Vagina (tissue), 2 donors: Measurements from ENCODE around the gene DDB1. TPM values are rescaled to one million over a fixed set of nuclear protein-coding genes. Genes with fewer than 3 reads are reported as not detected.

Source experiments
- DNase-seq, 2 donors: peaks; one replicate each; pipeline ENCODE4 v3.0.0-alpha.2; 2017; ENCODE audit errors: extremely low spot score in 2 of 2
- H3K27ac ChIP-seq: fragments of 200-600 bp; sonication (generic); one replicate; pipeline ENCODE4 v1.5.1; 2019
- H3K27me3 ChIP-seq: fragments of 200-600 bp; sonication (generic); one replicate; pipeline ENCODE4 v1.5.1; 2019
- H3K36me3 ChIP-seq, 2 donors: fragments of 200-600 bp; sonication (generic); one replicate each; pipeline ENCODE4 v1.5.1; 2017 to 2019
- H3K4me1 ChIP-seq: fragments of 200-600 bp; sonication (generic); one replicate; pipeline ENCODE4 v1.5.1; 2019
- H3K4me3 ChIP-seq, 2 donors: fragments of 200-600 bp; sonication (generic); 1 replicate in 1 of 2; 2 replicates in 1 of 2; pipeline ENCODE4 v1.5.1; 2016 to 2019
- H3K9me3 ChIP-seq: fragments of 200-600 bp; sonication (generic); one replicate; pipeline ENCODE4 v1.5.1; 2019
- POLR2A ChIP-seq, 2 donors: fragments of 450-650 bp; IDR thresholded peaks; one replicate each; pipeline ENCODE4 v1.6.1; 2017; ENCODE audit warnings: antibody characterized with exemption in 2 of 2, mild to moderate bottlenecking in 2 of 2, moderate library complexity in 2 of 2
- POLR2AphosphoS5 ChIP-seq, 2 donors: sonication (generic); formaldehyde crosslinking; IDR thresholded peaks; one replicate each; pipeline ENCODE4 v1.9.0; 2017; ENCODE audit warnings: antibody characterized with exemption in 2 of 2, mild to moderate bottlenecking in 2 of 2, low read depth in 1 of 2; ENCODE audit not compliant: insufficient read depth in 1 of 2
- intact Hi-C: fragments of 100-400 bp; cut with DNase I; formaldehyde crosslinking; loops from one replicate; pipeline ENCODE4 v1.15.1; 2023
- total RNA-seq: library from RNA; depleted of rRNA; stranded (reverse); fragments of >200 nt; gene quantifications from one replicate; pipeline ENCODE4 v1.2.3, GENCODE V29; 2016
- TF ChIP-seq, protein P1 (sequence below), 3 experiments: fragments of 450-650 bp in 2 of 3; fragments of 200-600 bp in 1 of 3; sonication (generic) in 1 of 3; IDR thresholded peaks; one replicate each; pipeline ENCODE4 v1.5.1; 2017 to 2019; ENCODE audit warnings: antibody characterized with exemption in 3 of 3, mild to moderate bottlenecking in 2 of 3, moderate library complexity in 2 of 3

The DDB1 gene
- total RNA-seq, 1 donor from 2014 or later = 132 TPM

DNA sequence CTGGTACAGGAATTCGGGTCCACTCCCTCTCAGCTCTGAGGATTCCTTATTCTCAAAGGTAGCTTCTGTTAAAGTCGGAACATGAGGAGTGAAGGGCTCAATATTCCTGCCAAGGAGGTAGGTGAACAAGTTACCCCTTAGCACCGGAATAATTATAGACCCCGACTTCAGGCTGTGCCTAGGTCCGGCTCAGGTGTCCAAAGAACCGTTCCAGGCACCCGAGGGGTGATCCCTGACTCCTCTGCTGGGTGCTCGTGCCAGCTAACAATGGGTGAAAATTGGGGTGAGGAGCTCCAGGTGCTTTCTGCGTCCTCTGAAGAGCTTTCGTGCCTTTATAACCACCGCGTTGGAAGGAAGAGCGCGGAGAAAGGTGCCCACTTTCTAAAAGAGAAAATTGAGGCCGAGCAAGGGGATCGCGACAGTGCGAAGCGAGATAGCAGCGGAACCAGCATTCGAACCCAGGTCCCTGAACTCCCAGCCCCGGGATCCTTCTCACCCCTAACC lies 28.4 kb upstream of the DDB1 start:
- intact Hi-C loops = no loop called here
- Histone ChIP-seq H3K27me3 (no peaks in the 10 kb centered on the region), H3K4me3 (peak overlapping the region; percentile 56 to 72), H3K4me1 (peaks cover 42% of the 10 kb centered on the region), H3K36me3 (peaks cover 0 to 21% of the 10 kb centered on the region in 2 donors), H3K9me3 (no peaks in the 10 kb centered on the region), H3K27ac (peak overlapping the region; percentile 83)
- no peak for DNase-seq
- TF ChIP-seq, protein P1, sequence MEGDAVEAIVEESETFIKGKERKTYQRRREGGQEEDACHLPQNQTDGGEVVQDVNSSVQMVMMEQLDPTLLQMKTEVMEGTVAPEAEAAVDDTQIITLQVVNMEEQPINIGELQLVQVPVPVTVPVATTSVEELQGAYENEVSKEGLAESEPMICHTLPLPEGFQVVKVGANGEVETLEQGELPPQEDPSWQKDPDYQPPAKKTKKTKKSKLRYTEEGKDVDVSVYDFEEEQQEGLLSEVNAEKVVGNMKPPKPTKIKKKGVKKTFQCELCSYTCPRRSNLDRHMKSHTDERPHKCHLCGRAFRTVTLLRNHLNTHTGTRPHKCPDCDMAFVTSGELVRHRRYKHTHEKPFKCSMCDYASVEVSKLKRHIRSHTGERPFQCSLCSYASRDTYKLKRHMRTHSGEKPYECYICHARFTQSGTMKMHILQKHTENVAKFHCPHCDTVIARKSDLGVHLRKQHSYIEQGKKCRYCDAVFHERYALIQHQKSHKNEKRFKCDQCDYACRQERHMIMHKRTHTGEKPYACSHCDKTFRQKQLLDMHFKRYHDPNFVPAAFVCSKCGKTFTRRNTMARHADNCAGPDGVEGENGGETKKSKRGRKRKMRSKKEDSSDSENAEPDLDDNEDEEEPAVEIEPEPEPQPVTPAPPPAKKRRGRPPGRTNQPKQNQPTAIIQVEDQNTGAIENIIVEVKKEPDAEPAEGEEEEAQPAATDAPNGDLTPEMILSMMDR (IDR thresholded peaks at IDR 0.05) = no peak
- TF ChIP-seq POLR2AphosphoS5 (IDR thresholded peaks at IDR 0.05; ENCODE audit: insufficient read depth in 1 of 2, low read depth in 1 of 2) (no peak), POLR2A (IDR thresholded peaks at IDR 0.05) (no peak)

- peaks cover 0 to 6% of the 10 kb centered on the region in 2 donors for H3K36me3 ChIP-seq
- no peak overlapping the region for H3K4me3 ChIP-seq
- TF ChIP-seq POLR2A (IDR thresholded peaks at IDR 0.05) = no peak
- DNase-seq = no peak
- H3K9me3 ChIP-seq = no peaks in the 10 kb centered on the region
- no peak overlapping the region for H3K27ac ChIP-seq
- H3K27me3 ChIP-seq = no peaks in the 10 kb centered on the region
- intact Hi-C loops = no loop called here
- peaks cover 42% of the 10 kb centered on the region for H3K4me1 ChIP-seq
These were observed 26.6 kb upstream of the DDB1 start for GRCh38 chr11:61359516-61359915.

GRCh38 chr11:61358566-61358965 lies 25.7 kb upstream of the DDB1 start:
- no peak overlapping the region for H3K27ac ChIP-seq
- no peaks in the 10 kb centered on the region for H3K9me3 ChIP-seq
- TF ChIP-seq POLR2AphosphoS5 (IDR thresholded peaks at IDR 0.05; ENCODE audit: insufficient read depth in 1 of 2, low read depth in 1 of 2) = no peak
- TF ChIP-seq, protein P1 (IDR thresholded peaks at IDR 0.05) = no peak
- TF ChIP-seq POLR2A (IDR thresholded peaks at IDR 0.05) = no peak
- peaks cover 40% of the 10 kb centered on the region for H3K4me1 ChIP-seq
- DNase-seq = no peak
- intact Hi-C loops = no loop called here
- H3K4me3 ChIP-seq = no peak overlapping the region
- no peaks in the 10 kb centered on the region for H3K27me3 ChIP-seq
- H3K36me3 ChIP-seq = peaks cover 0 to 11% of the 10 kb centered on the region in 2 donors

DNA sequence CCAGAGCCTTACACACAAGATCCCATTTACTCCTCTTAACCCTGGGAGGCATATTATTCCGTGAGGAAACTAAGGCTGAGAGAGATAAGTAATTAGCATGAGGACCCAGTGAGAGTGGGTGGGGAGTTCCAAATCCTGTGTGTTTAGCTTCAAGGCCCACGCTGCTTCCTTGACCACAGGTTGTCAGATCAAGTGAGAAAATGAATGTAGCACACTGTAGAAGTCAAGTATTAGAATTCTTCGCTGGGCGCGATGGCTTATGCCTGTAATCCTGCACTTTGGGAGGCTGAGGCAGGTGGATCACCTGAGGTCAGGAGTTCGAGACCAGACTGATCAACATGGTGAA lies 25.0 kb upstream of the DDB1 start:
- Histone ChIP-seq H3K4me1 (peaks cover 33% of the 10 kb centered on the region), H3K9me3 (no peaks in the 10 kb centered on the region), H3K27me3 (no peaks in the 10 kb centered on the region), H3K27ac (no peak overlapping the region), H3K4me3 (no peak overlapping the region), H3K36me3 (peaks cover 0 to 17% of the 10 kb centered on the region in 2 donors)
- TF ChIP-seq, protein P1 (IDR thresholded peaks at IDR 0.05) = no peak
- TF ChIP-seq POLR2A (IDR thresholded peaks at IDR 0.05) (no peak), POLR2AphosphoS5 (IDR thresholded peaks at IDR 0.05; ENCODE audit: insufficient read depth in 1 of 2, low read depth in 1 of 2) (no peak)
- no peak for DNase-seq
- intact Hi-C loops = no loop called here

- Histone ChIP-seq H3K4me1 (peaks cover 29% of the 10 kb centered on the region), H3K4me3 (no peak overlapping the region), H3K27me3 (no peaks in the 10 kb centered on the region), H3K27ac (no peak overlapping the region), H3K9me3 (no peaks in the 10 kb centered on the region), H3K36me3 (peaks cover 0 to 22% of the 10 kb centered on the region in 2 donors)
- intact Hi-C loops = no loop called here
- TF ChIP-seq, protein P1 (IDR thresholded peaks at IDR 0.05) = no peak
- no peak for TF ChIP-seq POLR2A (IDR thresholded peaks at IDR 0.05)
- TF ChIP-seq POLR2AphosphoS5 (IDR thresholded peaks at IDR 0.05; ENCODE audit: insufficient read depth in 1 of 2, low read depth in 1 of 2) = no peak
- DNase-seq = no peak
These were observed 24.5 kb upstream of the DDB1 start for GRCh38 chr11:61357233-61357893.
